ENCODE measurements around the gene SYNGR4.
A peak's percentile ranks its signal among the peaks of the same experiment; 100 is the strongest.

DNA sequence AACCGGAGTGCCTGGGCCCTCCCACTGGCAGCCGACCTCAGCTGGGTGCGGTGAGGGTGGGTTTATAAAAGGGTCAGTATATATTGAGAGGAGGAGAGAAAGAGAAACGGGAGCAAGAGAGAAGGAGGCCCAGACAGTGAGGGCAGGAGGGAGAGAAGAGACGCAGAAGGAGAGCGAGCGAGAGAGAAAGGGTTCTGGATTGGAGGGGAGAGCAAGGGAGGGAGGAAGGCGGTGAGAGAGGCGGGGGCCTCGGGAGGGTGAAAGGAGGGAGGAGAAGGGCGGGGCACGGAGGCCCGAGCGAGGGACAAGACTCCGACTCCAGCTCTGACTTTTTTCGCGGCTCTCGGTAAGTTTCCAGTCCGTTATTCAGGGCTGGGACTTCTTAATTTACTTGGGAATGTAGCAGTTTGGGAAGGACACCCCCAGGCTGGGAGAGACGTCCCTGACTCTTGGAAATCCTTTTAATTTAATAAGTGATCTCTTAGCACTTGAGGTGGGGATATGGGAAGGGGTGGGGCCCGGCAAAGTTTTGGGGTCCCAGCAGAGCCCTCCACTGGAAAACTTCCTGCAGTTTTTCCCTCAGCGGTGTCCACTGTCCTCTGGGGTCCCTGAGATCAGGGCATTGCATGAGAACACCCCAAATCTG lies 38.8 kb upstream of the SYNGR4 start, which contains the start of gene EMP3:
- TF ChIP-seq POLR2A (IDR thresholded peaks at IDR 0.05; ENCODE audit: low read length) (peak; percentile 88), GATA1 (IDR thresholded peaks at IDR 0.05; ENCODE audit: low read depth, low read length) (no peak)

Measured in erythroblast (primary cell).